ENCODE measurements around the gene FOXN1.
"Not testable (repeated sequence)": the region's sequence is repeated elsewhere in the genome, so short reads cannot be mapped to it uniquely, and the experiment has no call there.

The FOXN1 gene

GRCh38 chr17:28499684-28500357 is 6.3 kb upstream of the FOXN1 start:
- DNase-seq (ENCODE audit: low read depth, low spot score): no peak

DNA sequence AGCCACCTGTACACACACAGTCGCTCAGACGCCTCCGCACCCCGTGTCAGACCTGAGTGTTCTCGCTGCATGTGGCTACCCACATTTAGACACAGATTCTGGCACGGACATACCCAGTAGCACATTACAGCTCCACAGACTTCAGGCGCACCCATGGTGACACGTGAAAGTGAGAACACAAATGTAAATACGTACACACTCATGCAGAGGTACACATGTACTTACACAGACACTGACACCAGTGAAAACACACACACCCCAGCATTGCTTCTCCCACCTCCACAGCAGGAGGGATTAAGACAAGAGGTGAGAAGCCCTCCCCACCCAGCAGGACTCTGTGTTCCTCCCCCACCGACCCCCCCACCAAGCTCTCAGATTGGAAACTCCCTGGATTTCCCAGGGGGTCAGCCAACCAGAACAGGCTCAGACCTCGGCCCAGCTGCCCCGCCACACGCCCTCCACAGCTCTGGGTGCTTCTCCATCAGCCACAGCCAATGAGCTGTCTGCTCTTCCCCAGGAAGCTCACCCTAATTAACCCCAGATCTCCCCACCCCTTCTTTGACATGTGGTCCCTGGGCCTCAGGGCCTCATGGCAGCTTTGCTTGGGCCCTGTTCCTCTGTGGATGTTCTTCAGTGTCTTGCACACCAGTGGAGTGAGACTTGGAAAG is 5.3 kb upstream of the FOXN1 start:
- no peak for DNase-seq (ENCODE audit: low read depth, low spot score)

DNA sequence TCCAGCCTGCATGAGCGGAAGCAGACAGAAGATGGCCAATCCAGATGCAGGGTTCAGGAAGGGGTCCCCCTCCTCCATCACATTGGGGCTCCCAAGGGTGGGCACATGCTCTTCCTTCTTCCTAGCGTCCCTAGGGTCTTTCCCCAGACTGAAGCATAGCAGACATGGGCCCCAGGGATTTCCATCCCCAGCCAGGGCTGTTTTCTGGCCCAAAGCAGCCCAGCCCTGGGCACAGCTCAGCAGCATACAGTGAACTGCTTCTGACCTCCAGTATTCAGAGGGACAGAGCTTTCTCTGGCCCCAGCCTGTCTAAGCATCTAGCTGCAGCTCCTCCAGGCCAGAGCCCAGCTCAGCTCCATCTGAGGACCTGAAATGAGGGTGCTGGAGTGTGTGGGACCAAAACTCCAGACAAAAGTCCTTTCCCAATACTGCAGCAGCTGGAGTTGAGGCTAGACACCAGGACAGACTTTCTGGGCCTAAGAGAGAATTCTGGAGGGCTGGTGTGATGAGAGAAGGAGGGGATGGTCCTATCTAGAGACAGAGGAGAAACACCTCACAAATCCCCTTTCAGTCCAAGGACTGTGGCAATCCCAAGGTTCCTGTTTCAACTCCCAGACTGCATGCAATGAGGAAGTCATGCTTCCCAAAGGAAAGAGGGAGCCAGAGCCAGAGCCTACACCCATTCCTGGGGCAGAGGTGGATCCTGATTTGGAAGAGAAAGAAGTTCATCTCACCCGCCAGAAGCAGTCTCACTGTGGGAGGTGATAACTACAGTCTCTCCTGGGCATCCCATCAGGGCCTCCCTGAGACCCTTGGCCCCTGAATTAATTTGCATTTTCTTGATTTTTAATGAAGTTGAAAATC is 4.5 kb upstream of the FOXN1 start:
- no peak for DNase-seq (ENCODE audit: low read depth, low spot score)

DNA sequence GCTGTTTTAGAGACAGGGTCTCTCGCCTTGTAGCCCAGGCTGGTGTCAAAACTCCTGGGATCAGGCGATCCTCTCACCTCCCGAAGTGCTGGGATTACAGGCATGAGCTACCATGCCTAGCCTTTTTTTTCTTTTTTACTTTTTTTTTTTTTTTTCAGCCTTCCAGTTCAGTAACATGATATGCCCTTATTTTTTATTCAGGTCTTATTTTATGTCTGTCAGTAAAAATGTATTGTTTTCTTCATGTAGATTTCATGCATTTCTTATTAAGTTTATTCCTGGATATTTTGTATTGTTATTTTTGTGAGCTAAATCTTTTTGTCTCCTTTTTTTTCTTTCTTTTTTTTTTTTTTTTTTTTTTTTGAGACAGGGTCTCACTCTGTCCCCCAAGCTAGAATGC is 2.7 kb upstream of the FOXN1 start:
- no peak for DNase-seq (ENCODE audit: low read depth, low spot score)

DNA sequence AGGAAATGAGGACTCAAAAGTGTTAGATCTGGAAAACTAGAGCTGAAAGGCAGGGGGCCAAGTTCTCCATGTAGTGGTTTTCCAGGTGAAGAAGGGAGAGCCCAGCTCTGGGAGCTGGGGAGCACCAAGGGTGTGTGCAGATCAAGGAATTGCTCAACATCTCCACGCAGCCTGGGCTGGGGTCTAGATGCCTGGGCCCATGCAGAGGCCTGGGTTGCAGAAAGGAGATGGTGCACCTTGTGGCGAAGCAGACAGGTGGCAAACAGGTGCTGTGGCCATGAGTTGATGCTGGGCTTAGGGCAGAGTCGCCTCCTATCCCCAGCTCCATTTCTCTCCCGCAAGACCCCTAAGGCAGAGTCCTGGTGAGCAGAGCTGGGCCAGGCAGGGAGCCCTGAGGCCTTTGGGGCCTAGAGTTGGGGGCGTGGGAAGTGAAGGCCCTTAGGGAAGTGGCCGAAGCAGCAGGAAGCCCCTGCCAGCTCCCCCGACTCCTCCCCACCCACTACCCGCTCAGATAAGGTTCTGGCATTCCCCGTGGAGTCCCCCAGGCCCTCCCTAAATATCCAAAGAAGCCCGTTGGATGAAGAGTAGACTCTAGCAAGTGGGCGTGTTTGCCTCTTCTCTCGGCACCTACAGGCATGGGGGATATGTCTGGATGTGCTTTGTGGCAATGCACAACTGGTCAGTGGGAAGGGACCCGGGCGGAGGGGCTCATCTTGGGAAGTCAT is 777 bp downstream of the FOXN1 start:
- no peak for DNase-seq (ENCODE audit: low read depth, low spot score)

- DNase-seq (ENCODE audit: low read depth, low spot score): no peak
Observed at GRCh38 chr17:28507567-28508203, 1.5 kb downstream of the FOXN1 start.

DNA sequence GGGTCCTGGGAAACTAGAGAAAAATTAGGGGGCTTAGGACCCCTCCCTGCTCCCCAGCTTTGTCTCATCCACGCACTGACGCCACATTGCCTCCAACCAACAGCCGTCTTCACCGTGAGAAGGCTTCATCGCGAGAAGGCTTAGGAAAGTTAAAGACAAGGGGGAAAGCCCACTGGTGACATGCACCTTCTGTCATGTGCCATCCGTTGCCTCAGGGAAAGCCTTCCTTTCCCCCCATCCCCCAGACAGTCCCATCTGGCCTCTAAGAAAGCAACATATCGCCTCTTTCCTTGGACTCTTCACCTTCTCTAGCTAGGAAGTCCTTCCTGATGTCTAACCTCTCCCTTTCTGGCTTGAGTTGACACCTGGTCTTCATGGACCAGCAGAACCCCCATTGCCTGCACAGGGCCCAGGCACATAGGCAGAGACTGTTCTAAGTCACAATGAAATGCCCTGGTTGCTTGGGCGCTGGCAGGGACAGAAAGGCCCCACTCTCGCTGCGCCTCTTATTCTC is 2.1 kb downstream of the FOXN1 start:
- no peak for DNase-seq (ENCODE audit: low read depth, low spot score)

- no peak for DNase-seq (ENCODE audit: low read depth, low spot score)
Observed at GRCh38 chr17:28509789-28510188, 3.6 kb downstream of the FOXN1 start.

DNA sequence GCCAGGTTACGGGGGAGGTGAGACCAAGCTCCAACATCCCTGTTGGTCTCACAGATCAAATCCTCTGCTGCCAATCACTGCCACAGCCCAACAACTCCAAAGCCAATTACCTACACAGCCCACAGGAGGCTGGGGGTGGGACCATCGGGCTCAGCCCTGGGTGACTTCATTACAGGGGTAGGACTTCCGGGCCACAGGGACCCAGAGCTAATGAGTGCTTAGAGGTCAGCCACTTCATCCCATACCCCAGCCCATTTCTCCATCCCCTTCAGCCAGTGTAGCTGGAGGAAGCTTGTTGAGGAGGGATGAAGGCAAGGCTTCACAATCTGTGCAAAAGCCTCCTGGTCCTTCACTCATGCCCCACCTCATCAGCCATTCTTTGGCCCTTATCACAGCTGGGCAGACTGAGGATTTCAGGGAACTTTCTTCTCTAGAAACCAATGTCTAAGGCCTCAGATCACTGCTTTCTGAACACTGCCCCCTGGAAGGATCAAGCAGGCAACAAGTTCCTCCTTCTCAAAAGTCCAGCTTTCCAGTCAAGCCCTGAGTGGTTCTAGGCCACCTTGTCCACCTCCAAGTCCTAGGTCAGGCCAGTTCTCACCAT is 5.8 kb downstream of the FOXN1 start:
- no peak for DNase-seq (ENCODE audit: low read depth, low spot score)

DNA sequence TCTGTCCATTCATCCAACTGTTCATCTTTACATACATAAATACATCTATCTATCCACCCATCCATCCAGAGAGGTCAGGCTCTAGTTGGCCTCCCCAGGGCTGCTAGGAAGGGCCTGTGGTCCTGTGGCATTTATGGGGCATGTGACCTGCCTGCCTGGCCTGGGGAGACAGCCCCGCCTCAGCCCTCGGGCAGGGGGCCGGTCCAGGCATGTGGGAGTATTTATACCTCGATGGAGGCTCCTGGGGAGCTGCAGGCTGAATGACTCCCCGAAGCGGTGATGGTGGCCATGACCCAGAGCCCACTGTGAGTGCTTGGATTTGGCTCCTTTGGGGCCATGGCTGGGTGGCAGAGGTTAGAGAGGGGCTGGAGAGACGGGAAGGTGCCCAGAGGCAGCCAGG is 7.3 kb downstream of the FOXN1 start:
- no peak for DNase-seq (ENCODE audit: low read depth, low spot score)

DNA sequence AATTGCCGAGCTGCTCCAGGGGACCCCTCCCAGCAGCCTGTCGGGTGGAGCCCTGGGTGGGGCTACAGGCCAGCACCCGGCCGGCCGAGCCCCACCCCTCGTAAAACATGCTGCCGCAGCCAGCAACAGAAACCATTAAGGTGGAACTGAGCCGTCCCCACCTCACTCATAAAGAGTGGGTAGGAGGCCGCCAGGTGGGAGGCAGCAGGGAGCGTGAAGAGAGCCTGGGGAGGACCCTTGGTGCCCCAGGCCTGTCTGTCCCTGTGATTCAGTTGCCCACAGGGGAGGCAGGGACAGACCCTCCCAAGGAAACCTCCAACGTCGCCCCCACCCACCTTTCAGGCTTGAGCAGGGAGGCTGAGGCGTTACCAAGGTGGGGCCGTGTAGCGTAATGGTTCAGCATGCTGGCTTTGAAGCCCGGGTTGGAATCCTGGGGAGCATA is 8.4 kb downstream of the FOXN1 start:
- no peak for DNase-seq (ENCODE audit: low read depth, low spot score)

DNA sequence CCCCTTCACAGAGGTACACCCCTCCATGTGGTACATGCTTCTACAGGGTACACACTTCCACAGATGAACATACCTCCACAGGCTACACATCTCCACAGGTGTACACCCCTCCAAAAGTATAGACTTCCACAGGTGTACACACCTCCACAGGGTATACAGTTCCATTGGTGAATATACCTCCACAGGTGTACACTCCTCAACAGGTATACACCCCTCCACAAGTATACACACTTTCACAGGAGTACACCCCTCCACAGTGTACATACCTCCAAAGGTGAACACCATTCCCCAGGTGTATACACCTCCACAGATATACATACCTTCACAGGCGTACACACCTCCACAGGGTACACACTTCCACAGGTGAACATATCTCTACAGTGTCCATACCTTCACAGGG is 9.4 kb downstream of the FOXN1 start:
- no peak for DNase-seq (ENCODE audit: low read depth, low spot score)

GRCh38 chr17:28518132-28518531 is 12.0 kb downstream of the FOXN1 start:
- no peak for DNase-seq (ENCODE audit: low read depth, low spot score)

GRCh38 chr17:28518578-28518977 is 12.4 kb downstream of the FOXN1 start:
- DNase-seq (ENCODE audit: low read depth, low spot score): no peak

DNA sequence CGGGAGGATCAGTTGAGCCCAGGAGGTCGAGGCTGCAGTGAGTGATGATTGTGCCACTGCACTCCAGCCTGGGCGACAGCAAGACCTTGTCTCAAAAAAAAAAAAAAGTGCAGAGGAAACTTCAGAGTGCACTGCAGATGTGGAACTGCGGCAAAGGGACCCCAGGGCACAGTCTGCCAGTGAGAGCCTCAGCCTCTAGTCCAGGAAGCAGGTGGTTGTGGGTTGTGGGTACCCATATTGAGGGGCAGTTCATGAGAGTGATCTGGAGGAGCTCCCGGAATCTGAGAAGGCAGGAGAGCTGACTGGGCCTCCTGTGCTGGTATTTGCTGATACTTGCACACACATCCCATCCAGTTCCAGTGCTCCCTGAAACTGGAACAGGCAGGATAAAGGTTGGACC is 13.1 kb downstream of the FOXN1 start:
- no peak for DNase-seq (ENCODE audit: low read depth, low spot score)

DNA sequence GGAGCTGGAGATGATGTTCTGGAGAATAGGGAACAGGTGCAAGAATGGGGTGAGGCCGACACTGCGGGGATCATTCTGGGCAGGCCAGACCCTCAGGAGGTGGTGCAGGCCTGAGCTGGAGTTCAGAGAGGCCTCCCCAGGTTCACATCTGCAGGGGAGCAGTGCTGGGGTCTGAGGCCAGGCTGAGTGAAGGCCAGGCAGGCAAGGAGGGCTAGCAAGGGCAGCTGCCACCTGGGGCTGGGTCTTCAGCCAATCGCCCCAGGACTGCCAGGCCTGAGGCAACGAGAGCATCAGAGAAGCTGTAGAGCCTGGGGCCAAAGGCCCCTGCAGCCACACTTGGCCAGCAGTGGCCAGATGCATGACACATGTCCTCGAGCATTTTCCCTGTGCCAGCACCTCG is 14.5 kb downstream of the FOXN1 start:
- DNase-seq (ENCODE audit: low read depth, low spot score): no peak

GRCh38 chr17:28521311-28522085 is 15.3 kb downstream of the FOXN1 start:
- no peak for DNase-seq (ENCODE audit: low read depth, low spot score)

DNA sequence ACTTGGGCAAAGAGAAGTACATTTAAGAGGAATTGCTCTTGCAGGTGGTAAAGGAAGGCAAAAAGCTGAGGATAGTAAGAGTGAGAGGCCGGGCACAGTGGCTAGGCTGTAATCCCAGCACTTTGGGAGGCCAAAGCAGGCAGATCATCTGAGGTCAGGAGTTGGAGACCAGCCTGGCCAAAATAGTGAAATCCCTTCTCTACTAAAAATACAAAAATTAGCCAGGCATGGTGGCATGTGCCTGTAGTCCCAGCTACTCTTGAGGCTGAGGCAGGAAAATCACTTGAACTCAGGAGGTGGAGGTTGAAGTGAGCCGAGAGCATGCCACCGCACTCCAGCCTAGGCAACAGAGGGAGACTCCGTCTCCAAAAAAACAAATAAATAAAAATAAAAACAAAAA is 16.1 kb downstream of the FOXN1 start:
- DNase-seq (ENCODE audit: low read depth, low spot score): not testable (repeated sequence)

DNA sequence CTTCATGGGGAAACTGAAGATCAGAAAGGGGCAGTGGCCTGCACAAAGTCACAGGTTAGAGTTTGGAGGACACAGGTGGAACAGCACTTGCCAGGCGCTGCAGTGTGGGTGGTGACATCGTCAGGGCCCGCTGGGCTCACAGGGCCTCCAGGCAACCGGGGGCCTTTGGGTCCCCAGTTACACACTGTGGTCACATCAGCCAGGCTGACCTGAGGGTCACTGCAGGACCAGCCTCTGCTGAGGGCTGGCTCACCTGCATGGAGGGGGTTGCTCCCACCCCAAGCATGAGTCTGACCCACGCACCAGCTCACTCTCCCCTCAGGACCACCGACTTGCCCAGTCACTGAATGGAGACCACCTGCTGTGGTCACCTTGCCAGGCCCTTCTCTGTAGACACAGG is 17.0 kb downstream of the FOXN1 start:
- no peak for DNase-seq (ENCODE audit: low read depth, low spot score)

GRCh38 chr17:28523876-28524275 is 17.7 kb downstream of the FOXN1 start:
- no peak for DNase-seq (ENCODE audit: low read depth, low spot score)

Data from iPS DF 19.7 (cell line).